Right forelimb (tissue), 1 donor: ENCODE data around the gene AGAP4.
"Not testable (repeated sequence)": the region's sequence is repeated elsewhere in the genome, so short reads cannot be mapped to it uniquely, and the experiment has no call there.

Source experiments
- DNase-seq: peaks from one replicate; pipeline ENCODE4 v3.0.0-alpha.2; 2018

AGAP4 gene

DNA sequence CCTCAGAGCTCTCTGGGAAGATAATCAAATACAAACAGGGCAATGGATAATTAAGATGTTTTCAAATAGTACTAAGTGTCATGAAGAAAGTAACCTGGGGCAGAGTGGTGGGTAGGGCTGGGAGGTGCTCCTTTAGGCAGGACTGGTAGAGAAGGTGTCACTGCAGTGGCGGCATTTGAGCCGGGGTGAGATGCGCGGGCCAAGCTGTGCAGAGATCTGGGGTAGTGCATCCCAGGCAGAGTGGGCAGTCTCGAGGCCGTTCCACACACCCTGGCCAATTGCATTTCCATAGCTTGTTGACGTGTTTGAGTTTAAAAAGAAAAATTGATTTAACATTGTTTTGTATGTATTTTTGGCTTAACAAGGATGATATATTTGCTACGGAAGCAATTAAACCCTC, 57.3 kb downstream of the AGAP4 start:
- DNase-seq: not testable (repeated sequence)

DNA sequence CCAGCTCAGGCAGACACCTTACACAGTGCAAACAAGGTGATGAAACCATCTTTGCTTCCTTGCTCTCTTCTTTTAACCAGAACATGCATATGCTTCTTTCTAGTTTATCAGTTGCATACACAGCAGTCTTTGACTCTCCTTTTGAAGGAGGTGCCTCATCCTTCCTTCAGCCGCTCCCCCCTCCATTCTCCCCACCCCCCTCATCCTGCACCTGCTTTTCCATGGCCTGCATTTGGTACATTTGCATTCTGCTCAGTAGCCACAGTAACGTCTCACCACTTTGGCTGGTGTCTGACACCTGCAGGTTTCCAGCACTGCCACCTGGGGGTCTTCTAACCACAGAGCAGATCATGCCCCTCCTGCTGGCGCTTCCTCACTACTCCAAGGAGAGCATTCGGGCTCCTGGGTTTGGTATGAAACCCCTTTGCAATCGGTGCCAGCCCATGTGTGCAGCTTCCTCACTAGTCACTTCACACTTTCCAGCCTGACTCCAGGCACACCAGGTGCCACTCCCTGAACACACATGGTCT, 60.0 kb downstream of the AGAP4 start:
- DNase-seq: not testable (repeated sequence)

DNA sequence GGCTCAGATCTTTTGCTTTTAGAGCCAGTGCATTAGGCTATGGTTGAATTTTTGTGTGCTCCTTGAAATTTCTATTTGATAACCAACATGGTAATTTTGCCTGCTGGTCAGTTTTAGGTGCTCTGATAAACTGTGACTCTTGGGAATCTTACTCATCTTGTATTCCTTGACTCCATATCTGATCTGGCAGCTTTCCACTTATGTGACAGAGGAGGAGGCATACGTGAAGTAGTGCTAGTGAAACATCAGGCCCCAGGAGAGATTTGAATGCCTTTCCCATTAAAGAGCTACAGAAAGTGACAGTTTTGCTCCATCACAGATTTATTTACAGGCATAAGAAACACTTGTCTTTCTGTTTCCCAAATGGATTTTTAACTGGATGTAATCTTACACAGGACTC, 61.1 kb downstream of the AGAP4 start:
- DNase-seq: not testable (repeated sequence)
